ENCODE data around the gene TMED7. TPM values are rescaled to one million over a fixed set of nuclear protein-coding genes. Genes with fewer than 3 reads are reported as not detected.

The TMED7 gene
- total and polyA plus RNA-seq, 3 donors from 2014 or later, result 43.6 to 119 (median 89.3) TPM

- H3K36me3 ChIP-seq (ENCODE audit: low read depth, missing control alignments), result no peaks in the 10 kb centered on the region
- H3K4me3 ChIP-seq, result no peak overlapping the region
- no peaks in the 10 kb centered on the region for H3K4me1 ChIP-seq
- TF ChIP-seq CTCF (IDR thresholded peaks at IDR 0.05), result no peak
- TF ChIP-seq POLR2A (IDR thresholded peaks at IDR 0.05), result no peak
- no peak overlapping the region for H3K27ac ChIP-seq
- 95% methylated on average over 5 of the region's 5 CpGs for WGBS, 2 donors
- H3K27me3 ChIP-seq, result no peaks in the 10 kb centered on the region
- H3K9me3 ChIP-seq, result no peaks in the 10 kb centered on the region
- intact Hi-C loops (cut with DNase I; ENCODE audit: low total_unique reads), result no loop called here
- DNase-seq, result no peak
Observed at GRCh38 chr5:115611873-115612272, 14.0 kb downstream of the TMED7 start.

- no peaks in the 10 kb centered on the region for H3K4me1 ChIP-seq
- H3K4me3 ChIP-seq, result no peak overlapping the region
- no peaks in the 10 kb centered on the region for H3K27me3 ChIP-seq
- DNase-seq, result no peak
- intact Hi-C loops (cut with DNase I; ENCODE audit: low total_unique reads), result no loop called here
- H3K36me3 ChIP-seq (ENCODE audit: low read depth, missing control alignments), result no peaks in the 10 kb centered on the region
- H3K27ac ChIP-seq, result no peak overlapping the region
- H3K9me3 ChIP-seq, result no peaks in the 10 kb centered on the region
- 74 to 85% methylated on average over 2 of the region's 2 CpGs for WGBS, 2 donors
- TF ChIP-seq CTCF (IDR thresholded peaks at IDR 0.05) (no peak), POLR2A (IDR thresholded peaks at IDR 0.05) (no peak)
Observed at GRCh38 chr5:115607935-115608334, 17.9 kb downstream of the TMED7 start.

- no peak for DNase-seq
- Histone ChIP-seq H3K27me3 (no peaks in the 10 kb centered on the region), H3K4me3 (no peak overlapping the region), H3K36me3 (ENCODE audit: low read depth, missing control alignments) (no peaks in the 10 kb centered on the region), H3K27ac (no peak overlapping the region), H3K9me3 (no peaks in the 10 kb centered on the region), H3K4me1 (peaks cover 7% of the 10 kb centered on the region)
- intact Hi-C loops (cut with DNase I; ENCODE audit: low total_unique reads), result no loop called here
- no peak for TF ChIP-seq CTCF (IDR thresholded peaks at IDR 0.05)
- TF ChIP-seq POLR2A (IDR thresholded peaks at IDR 0.05), result no peak
- 85 to 87% methylated on average over 3 of the region's 3 CpGs for WGBS, 2 donors
Observed at GRCh38 chr5:115605436-115605835, 20.4 kb downstream of the TMED7 start.

GRCh38 chr5:115602591-115603125 lies 23.2 kb downstream of the TMED7 start:
- TF ChIP-seq POLR2A (IDR thresholded peaks at IDR 0.05), result no peak
- H3K27me3 ChIP-seq, result no peaks in the 10 kb centered on the region
- DNase-seq, result no peak
- H3K36me3 ChIP-seq (ENCODE audit: low read depth, missing control alignments), result no peaks in the 10 kb centered on the region
- WGBS, 2 donors, result 17 to 27% methylated on average over 11 of the region's 11 CpGs
- H3K27ac ChIP-seq, result peak overlapping the region; percentile 78 to 95
- intact Hi-C loops (cut with DNase I; ENCODE audit: low total_unique reads), result no loop called here
- no peaks in the 10 kb centered on the region for H3K9me3 ChIP-seq
- peaks cover 10% of the 10 kb centered on the region for H3K4me1 ChIP-seq
- peak overlapping the region; percentile 80 to 84 for H3K4me3 ChIP-seq

- H3K27ac ChIP-seq, result peak within 1 kb of the TSS; percentile 78 to 95
- peak within 1 kb of the TSS; percentile 80 to 84 for H3K4me3 ChIP-seq
- H3K27me3 ChIP-seq, result no peaks in the 10 kb centered on the region
- no peak for TF ChIP-seq POLR2A (IDR thresholded peaks at IDR 0.05)
- peak in 1 of 3 experiments; percentile 35 for TF ChIP-seq CTCF (IDR thresholded peaks at IDR 0.05)
- H3K9me3 ChIP-seq, result no peaks in the 10 kb centered on the region
- intact Hi-C loops (cut with DNase I; ENCODE audit: low total_unique reads), result no loop called here
- peak; percentile 74 for DNase-seq
- peaks cover 10% of the 10 kb centered on the region for H3K4me1 ChIP-seq
- no peaks in the 10 kb centered on the region for H3K36me3 ChIP-seq (ENCODE audit: low read depth, missing control alignments)
- WGBS, 2 donors, result 0 to 1% methylated on average over 26 to 67 of the region's 71 CpGs
Observed at GRCh38 chr5:115601701-115602590, 23.9 kb downstream of the TMED7 start, which contains the start of gene TICAM2. TSS of gene TICAM2 (minus strand) at chr5:115602479. CDS start at chr5:115581256, 21,223 bp downstream.

Measured in testis (tissue), 3 donors.